H54 (cell line): Measurements from ENCODE around the gene GPATCH11.

Source experiments
- DNase-seq: peaks from one replicate; pipeline ENCODE4 v3.0.0; 2011; ENCODE audit warnings: low spot score, mixed read lengths; ENCODE audit not compliant: insufficient read length
- FAIRE-seq: peaks from 3 replicates; lab custom pipeline; 2011; peaks lifted over from hg19 to GRCh38; lab: Jason Lieb, UNC
- POLR2A ChIP-seq: IDR thresholded peaks from 2 replicates; pipeline ENCODE4 v1.6.1; 2011; ENCODE audit warnings: low read depth, mild to moderate bottlenecking, low read length

GPATCH11 gene

DNA sequence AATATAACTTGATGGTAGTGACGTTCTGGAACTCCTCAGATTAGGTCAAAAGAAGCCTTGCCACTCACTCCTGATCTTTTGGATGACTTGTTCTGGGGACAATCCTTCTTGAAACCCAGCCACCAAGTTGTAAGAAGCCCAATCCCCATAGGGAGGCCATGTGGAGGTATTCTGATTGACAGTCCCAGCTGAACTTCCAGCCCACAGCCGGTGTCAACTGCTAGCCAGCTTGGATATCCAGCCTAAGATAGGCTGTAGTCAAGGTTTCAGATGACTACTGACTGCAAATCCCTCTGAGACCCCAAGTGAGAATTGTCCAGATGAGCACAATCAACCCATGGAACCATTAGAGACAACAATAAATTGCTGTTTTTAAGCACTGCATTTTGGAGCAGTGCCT, 41.1 kb downstream of the GPATCH11 start:
- no peak for TF ChIP-seq POLR2A
- DNase-seq (no peak), FAIRE-seq (no peak)

GRCh38 chr2:37132914-37133313, 48.6 kb downstream of the GPATCH11 start:
- FAIRE-seq (no peak), DNase-seq (no peak)
- no peak for TF ChIP-seq POLR2A

GRCh38 chr2:37142546-37142945, 58.2 kb downstream of the GPATCH11 start:
- TF ChIP-seq POLR2A = no peak
- FAIRE-seq (no peak), DNase-seq (no peak)

DNA sequence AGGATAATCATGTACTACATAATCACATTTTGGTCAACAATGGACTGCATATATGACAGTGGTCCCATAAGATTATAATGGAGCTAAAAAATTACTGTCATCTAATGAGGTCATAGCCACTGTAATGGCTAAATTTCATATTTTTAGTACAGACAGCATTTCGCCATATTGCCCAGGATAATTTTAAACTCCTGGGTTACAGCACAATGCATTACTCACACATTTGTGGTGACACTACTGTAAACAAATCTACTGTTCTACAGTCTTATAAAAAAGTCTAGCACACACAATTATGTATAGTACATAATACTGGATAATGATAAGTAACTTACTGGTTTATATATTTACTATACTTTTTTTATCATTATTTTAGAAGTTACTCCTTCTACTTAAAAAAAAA, 59.7 kb downstream of the GPATCH11 start:
- no peak for FAIRE-seq
- no peak for DNase-seq
- no peak for TF ChIP-seq POLR2A

DNA sequence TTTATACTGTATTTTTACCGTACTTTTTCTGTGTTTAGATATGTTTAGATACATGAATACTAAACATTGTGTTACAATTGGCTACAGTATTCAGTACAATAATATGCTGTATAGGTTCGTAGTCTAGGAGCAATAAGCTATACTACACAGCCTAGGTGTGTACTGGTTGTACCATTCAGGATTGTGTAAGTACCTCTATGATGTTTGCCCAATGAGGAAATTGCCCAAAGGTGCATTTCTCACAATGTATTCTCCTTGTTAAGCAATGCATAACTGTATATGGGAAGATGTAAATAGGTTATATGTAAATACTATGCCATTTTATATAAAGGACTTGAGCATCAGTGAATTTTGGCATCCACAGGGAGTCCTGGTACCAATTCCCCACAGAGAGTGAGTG, 61.7 kb downstream of the GPATCH11 start:
- TF ChIP-seq POLR2A = no peak
- DNase-seq = no peak
- FAIRE-seq = no peak

DNA sequence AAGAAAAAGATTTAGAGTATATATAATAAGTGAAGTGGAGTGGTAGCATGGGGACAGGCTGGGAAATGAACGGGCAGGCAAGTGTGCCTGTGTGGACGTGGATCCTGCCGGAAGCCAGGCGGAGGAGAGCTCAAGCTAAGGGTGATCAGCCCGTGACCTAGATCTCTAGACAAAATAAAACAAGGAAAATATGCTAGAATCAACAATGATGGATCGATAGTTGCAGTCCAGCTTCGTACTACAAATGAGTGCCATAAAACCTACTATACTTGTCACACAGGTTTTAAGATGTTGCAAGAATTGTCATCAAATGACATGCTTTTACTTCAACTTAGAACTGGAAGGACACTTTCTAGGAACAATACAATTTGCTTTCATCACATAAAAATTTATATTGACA, 64.0 kb downstream of the GPATCH11 start:
- DNase-seq (no peak), FAIRE-seq (no peak)
- no peak for TF ChIP-seq POLR2A
